Measurements from ENCODE around the gene FEM1A.

The FEM1A gene

GRCh38 chr19:4847190-4847973 is 55.8 kb downstream of the FEM1A start:
- no peak for DNase-seq (ENCODE audit: low read depth)

DNA sequence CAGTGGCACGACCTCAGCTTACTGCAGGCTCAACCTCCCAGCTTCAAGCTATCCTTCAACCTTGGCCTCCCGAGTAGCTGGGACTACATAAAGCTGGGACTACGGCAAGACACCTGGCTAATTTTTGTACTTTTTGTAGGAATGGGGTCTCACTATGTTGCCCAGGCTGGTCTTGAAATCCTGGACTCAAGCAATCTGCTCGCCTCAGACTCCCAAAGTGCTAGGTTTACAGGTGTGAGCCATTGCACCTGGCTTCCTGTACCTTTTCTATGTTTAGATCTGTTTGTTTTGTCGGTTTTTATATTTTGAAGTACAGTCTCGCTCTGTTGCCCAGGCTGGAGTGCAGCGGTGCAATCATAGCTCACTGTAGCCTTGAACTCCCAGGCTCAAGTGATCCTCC is 57.5 kb downstream of the FEM1A start:
- DNase-seq (ENCODE audit: low read depth) = no peak
